Measurements from ENCODE around the gene LMCD1. TPM values are rescaled to one million over a fixed set of nuclear protein-coding genes. Genes with fewer than 3 reads are reported as not detected.

The LMCD1 gene
- total RNA-seq, 4 donors from 2014 or later = 43.2 to 576 (median 131) TPM

GRCh38 chr3:8595252-8595651 lies 93.6 kb downstream of the LMCD1 start:
- no peaks in the 10 kb centered on the region for H3K9me3 ChIP-seq
- no peaks in the 10 kb centered on the region for H3K27me3 ChIP-seq
- no peak for DNase-seq (ENCODE audit: extremely low spot score)
- H3K4me1 ChIP-seq = peaks cover 0 to 7% (median 0%) of the 10 kb centered on the region in 4 donors
- TF ChIP-seq EP300 (IDR thresholded peaks at IDR 0.05) = no peak
- no peak for TF ChIP-seq POLR2AphosphoS5 (IDR thresholded peaks at IDR 0.05)
- TF ChIP-seq, protein P1, sequence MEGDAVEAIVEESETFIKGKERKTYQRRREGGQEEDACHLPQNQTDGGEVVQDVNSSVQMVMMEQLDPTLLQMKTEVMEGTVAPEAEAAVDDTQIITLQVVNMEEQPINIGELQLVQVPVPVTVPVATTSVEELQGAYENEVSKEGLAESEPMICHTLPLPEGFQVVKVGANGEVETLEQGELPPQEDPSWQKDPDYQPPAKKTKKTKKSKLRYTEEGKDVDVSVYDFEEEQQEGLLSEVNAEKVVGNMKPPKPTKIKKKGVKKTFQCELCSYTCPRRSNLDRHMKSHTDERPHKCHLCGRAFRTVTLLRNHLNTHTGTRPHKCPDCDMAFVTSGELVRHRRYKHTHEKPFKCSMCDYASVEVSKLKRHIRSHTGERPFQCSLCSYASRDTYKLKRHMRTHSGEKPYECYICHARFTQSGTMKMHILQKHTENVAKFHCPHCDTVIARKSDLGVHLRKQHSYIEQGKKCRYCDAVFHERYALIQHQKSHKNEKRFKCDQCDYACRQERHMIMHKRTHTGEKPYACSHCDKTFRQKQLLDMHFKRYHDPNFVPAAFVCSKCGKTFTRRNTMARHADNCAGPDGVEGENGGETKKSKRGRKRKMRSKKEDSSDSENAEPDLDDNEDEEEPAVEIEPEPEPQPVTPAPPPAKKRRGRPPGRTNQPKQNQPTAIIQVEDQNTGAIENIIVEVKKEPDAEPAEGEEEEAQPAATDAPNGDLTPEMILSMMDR (IDR thresholded peaks at IDR 0.05) = no peak
- TF ChIP-seq POLR2A (IDR thresholded peaks at IDR 0.05; ENCODE audit: low read depth) = no peak
- WGBS = 91% methylated on average over 3 of the region's 3 CpGs
- intact Hi-C loops (cut with DNase I) = no loop called here
- no peak overlapping the region for H3K27ac ChIP-seq (replicated peaks in 1 of 4)
- H3K4me3 ChIP-seq = no peak overlapping the region
- H3K36me3 ChIP-seq = no peaks in the 10 kb centered on the region

DNA sequence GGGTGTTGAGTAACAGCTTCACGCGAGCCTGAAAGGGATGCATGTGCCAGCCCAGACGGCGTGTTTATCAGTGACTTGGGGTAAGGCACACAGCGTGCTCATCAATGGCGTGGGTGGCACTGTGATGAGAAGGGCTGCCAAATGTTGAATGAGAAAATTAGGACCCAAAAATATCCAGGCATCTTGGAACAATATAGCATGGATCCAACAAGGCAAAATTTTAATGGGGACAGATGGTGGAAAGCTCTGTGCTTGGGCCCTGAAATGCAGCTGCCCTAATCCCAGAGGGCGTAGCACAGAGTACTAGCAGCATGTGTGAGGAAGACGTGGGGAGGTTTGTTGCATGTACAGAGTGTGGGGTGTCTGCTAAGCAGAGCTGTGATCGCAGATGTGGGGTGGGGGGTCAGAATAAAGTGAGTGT lies 94.1 kb downstream of the LMCD1 start:
- Histone ChIP-seq H3K27ac (replicated peaks in 1 of 4) (no peak overlapping the region), H3K36me3 (no peaks in the 10 kb centered on the region), H3K9me3 (no peaks in the 10 kb centered on the region), H3K27me3 (no peaks in the 10 kb centered on the region), H3K4me1 (peaks cover 0 to 7% (median 0%) of the 10 kb centered on the region in 4 donors), H3K4me3 (no peak overlapping the region)
- no peak for TF ChIP-seq POLR2AphosphoS5 (IDR thresholded peaks at IDR 0.05)
- no peak for TF ChIP-seq EP300 (IDR thresholded peaks at IDR 0.05)
- TF ChIP-seq POLR2A (IDR thresholded peaks at IDR 0.05; ENCODE audit: low read depth) = no peak
- TF ChIP-seq, protein P1 (IDR thresholded peaks at IDR 0.05) = no peak
- WGBS = 94% methylated on average over 9 of the region's 9 CpGs
- DNase-seq (ENCODE audit: extremely low spot score) = no peak
- intact Hi-C loops (cut with DNase I) = no loop called here

GRCh38 chr3:8596321-8597218 lies 94.9 kb downstream of the LMCD1 start:
- intact Hi-C loops (cut with DNase I) = no loop called here
- 87% methylated on average over 18 of the region's 18 CpGs for WGBS
- Histone ChIP-seq H3K4me1 (peaks cover 0 to 7% (median 0%) of the 10 kb centered on the region in 4 donors), H3K9me3 (no peaks in the 10 kb centered on the region), H3K4me3 (no peak overlapping the region), H3K27me3 (no peaks in the 10 kb centered on the region), H3K27ac (replicated peaks in 1 of 4) (no peak overlapping the region), H3K36me3 (no peaks in the 10 kb centered on the region)
- no peak for DNase-seq (ENCODE audit: extremely low spot score)
- no peak for TF ChIP-seq POLR2A (IDR thresholded peaks at IDR 0.05; ENCODE audit: low read depth)
- TF ChIP-seq, protein P1 (IDR thresholded peaks at IDR 0.05) = no peak
- TF ChIP-seq EP300 (IDR thresholded peaks at IDR 0.05) = no peak
- TF ChIP-seq POLR2AphosphoS5 (IDR thresholded peaks at IDR 0.05) = no peak

DNA sequence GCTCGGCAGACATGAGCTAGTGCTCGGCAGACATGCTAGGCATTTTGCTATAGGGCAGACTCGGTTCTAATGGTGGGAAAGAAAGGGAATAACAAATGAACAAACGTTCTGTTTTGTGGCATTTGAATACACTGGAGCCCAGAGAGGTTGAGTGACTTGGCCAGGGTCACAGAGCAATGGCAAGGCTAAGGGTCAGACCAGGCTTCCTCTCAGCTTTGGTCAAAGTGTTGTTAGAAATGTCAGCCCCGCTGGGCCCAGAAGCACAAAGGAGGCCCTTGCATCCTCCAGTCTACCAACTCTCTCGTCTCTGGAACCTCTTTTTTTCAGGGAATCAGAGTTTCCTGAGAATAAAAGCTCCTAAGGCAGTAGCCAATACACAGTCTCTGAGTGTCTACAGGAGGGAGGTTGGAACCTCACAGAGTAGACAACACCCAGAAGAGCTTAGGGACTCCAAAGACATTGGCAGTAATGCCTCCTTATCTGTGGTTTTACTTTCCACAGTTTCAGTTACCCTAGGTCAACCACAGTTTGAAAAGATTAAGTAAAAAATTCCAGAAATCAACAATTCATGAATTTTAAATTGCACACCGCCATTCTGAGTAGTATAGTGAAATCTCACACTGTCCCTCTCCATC lies 95.7 kb downstream of the LMCD1 start:
- 93% methylated on average over 7 of the region's 7 CpGs for WGBS
- Histone ChIP-seq H3K9me3 (no peaks in the 10 kb centered on the region), H3K27me3 (no peaks in the 10 kb centered on the region), H3K36me3 (no peaks in the 10 kb centered on the region), H3K27ac (replicated peaks in 1 of 4) (no peak overlapping the region), H3K4me1 (peaks cover 0 to 7% (median 0%) of the 10 kb centered on the region in 4 donors), H3K4me3 (no peak overlapping the region)
- TF ChIP-seq EP300 (IDR thresholded peaks at IDR 0.05) = no peak
- intact Hi-C loops (cut with DNase I) = no loop called here
- DNase-seq (ENCODE audit: extremely low spot score) = no peak

DNA sequence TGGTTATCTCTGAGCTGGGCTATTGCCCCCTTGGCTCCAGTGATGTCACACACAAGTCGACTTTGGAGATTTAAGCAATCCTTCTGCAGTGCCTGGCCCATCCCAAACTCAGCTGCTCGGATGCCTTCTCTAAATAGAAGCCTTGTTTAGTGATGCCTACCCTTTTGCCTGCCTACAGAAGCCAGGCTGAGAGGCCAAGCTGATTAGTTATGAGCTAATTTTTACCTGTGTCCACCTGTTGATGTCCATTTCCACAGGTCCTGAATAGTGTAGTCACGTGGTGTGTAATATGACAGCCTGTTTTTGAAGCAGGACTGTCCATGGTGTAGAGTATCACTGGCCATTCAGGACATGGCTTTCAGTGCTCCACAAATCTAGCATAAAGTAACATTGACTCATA lies 97.5 kb downstream of the LMCD1 start:
- Histone ChIP-seq H3K4me3 (no peak overlapping the region), H3K27me3 (no peaks in the 10 kb centered on the region), H3K36me3 (no peaks in the 10 kb centered on the region), H3K4me1 (peaks cover 0 to 10% (median 0%) of the 10 kb centered on the region in 4 donors), H3K9me3 (no peaks in the 10 kb centered on the region), H3K27ac (replicated peaks in 1 of 4) (no peak overlapping the region)
- TF ChIP-seq POLR2AphosphoS5 (IDR thresholded peaks at IDR 0.05) (no peak), EP300 (IDR thresholded peaks at IDR 0.05) (no peak), POLR2A (IDR thresholded peaks at IDR 0.05; ENCODE audit: low read depth) (no peak)
- TF ChIP-seq, protein P1 (IDR thresholded peaks at IDR 0.05) = no peak
- intact Hi-C loops (cut with DNase I) = no loop called here
- WGBS = 83% methylated on average over 3 of the region's 3 CpGs
- no peak for DNase-seq (ENCODE audit: extremely low spot score)
